DOHH2 (cell line): Measurements from ENCODE around the gene VMA21.

ENCODE experiments used
- EZH2phosphoT487 ChIP-seq: fragments of 200-600 bp; sonication (generic); IDR thresholded peaks from 2 replicates; pipeline ENCODE4 v1.6.1; 2017; ENCODE audit warnings: borderline replicate concordance, mild to moderate bottlenecking, antibody characterized with exemption, low read length, moderate library complexity, mixed read lengths
- TF ChIP-seq, protein P1 (sequence below): fragments of 200-600 bp; sonication (generic); IDR thresholded peaks from one replicate; pipeline ENCODE4 v1.5.1; 2014; ENCODE audit warnings: antibody characterized with exemption, mild to moderate bottlenecking, low read depth, low read length; ENCODE audit not compliant: poor library complexity, severe bottlenecking

- TF ChIP-seq, protein P1, sequence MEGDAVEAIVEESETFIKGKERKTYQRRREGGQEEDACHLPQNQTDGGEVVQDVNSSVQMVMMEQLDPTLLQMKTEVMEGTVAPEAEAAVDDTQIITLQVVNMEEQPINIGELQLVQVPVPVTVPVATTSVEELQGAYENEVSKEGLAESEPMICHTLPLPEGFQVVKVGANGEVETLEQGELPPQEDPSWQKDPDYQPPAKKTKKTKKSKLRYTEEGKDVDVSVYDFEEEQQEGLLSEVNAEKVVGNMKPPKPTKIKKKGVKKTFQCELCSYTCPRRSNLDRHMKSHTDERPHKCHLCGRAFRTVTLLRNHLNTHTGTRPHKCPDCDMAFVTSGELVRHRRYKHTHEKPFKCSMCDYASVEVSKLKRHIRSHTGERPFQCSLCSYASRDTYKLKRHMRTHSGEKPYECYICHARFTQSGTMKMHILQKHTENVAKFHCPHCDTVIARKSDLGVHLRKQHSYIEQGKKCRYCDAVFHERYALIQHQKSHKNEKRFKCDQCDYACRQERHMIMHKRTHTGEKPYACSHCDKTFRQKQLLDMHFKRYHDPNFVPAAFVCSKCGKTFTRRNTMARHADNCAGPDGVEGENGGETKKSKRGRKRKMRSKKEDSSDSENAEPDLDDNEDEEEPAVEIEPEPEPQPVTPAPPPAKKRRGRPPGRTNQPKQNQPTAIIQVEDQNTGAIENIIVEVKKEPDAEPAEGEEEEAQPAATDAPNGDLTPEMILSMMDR, result no peak
- TF ChIP-seq EZH2phosphoT487, result no peak
Observed at GRCh38 chrX:151359341-151359740, 37.7 kb upstream of the VMA21 start.
